Lung (tissue), 12 donors: ENCODE measurements around the gene E2F7. TPM values are rescaled to one million over a fixed set of nuclear protein-coding genes. Genes with fewer than 3 reads are reported as not detected.
"Not testable (repeated sequence)": the region's sequence is repeated elsewhere in the genome, so short reads cannot be mapped to it uniquely, and the experiment has no call there.

Experiments
- ATAC-seq: fragments of 200-7000 bp; cut with Tn5 transposase; one replicate; pipeline ENCODE4 v1.9.1; 2020; ENCODE audit warnings: moderate number of reproducible peaks; ENCODE audit not compliant: insufficient read depth, low FRiP score
- DNase-seq, 3 donors: peaks; one replicate each; pipeline ENCODE4 v3.0.0-alpha.2; 2013 to 2017
- H3K27ac ChIP-seq, 2 donors: one replicate each; pipeline ENCODE4 v1.5.1; 2013; ENCODE audit warnings: mild to moderate bottlenecking in 2 of 2, moderate library complexity in 2 of 2, control low read depth in 1 of 2, inconsistent platforms in 1 of 2, low read depth in 1 of 2, low read length in 1 of 2
- H3K27me3 ChIP-seq, 3 donors: one replicate each; pipeline ENCODE4 v1.5.1; 2013; ENCODE audit warnings: low read length in 2 of 3; ENCODE audit not compliant: control insufficient read depth in 3 of 3, insufficient read depth in 3 of 3
- H3K36me3 ChIP-seq, 4 donors: one replicate each; pipeline ENCODE4 v1.5.1; 2013; ENCODE audit warnings: low read length in 4 of 4, mild to moderate bottlenecking in 1 of 4, moderate library complexity in 1 of 4; ENCODE audit not compliant: control insufficient read depth in 4 of 4, insufficient read depth in 4 of 4
- H3K4me1 ChIP-seq, 5 donors: one replicate each; pipeline ENCODE4 v1.5.1; 2013; ENCODE audit warnings: low read length in 5 of 5, mild to moderate bottlenecking in 2 of 5, moderate library complexity in 1 of 5; ENCODE audit not compliant: control insufficient read depth in 5 of 5, insufficient read depth in 5 of 5
- H3K4me3 ChIP-seq: one replicate; pipeline ENCODE4 v1.5.1; 2013; ENCODE audit warnings: mild to moderate bottlenecking, control low read depth, moderate library complexity
- H3K9ac ChIP-seq, 2 donors: one replicate each; pipeline ENCODE4 v1.5.1; 2013; ENCODE audit warnings: low read length in 2 of 2, control low read depth in 1 of 2; ENCODE audit not compliant: insufficient read depth in 1 of 2
- H3K9me3 ChIP-seq, 4 donors: one replicate each; pipeline ENCODE4 v1.5.1; 2013; ENCODE audit warnings: low read length in 3 of 4, mild to moderate bottlenecking in 1 of 4, moderate library complexity in 1 of 4; ENCODE audit not compliant: control insufficient read depth in 4 of 4, insufficient read depth in 3 of 4
- CTCF ChIP-seq: IDR thresholded peaks from 2 replicates; pipeline ENCODE4 v1.5.1; 2012; ENCODE audit warnings: mild to moderate bottlenecking; ENCODE audit errors: control extremely low read depth, extremely low read depth
- WGBS, 2 donors: extraction: QIAGEN DNeasy Blood & Tissue Kit; methylation state at CpG; one replicate each; pipeline ENCODE4 v1.1.7; 2013; 5-methylcytosine and 5-hydroxymethylcytosine counted together
- polyA plus RNA-seq, 2 donors: library from polyadenylated mRNA; stranded (reverse); fragments of 200-250 nt; gene quantifications; one replicate each; pipeline ENCODE4 v1.2.1, GENCODE V29; 2013
- total RNA-seq, 2 donors: library from RNA; depleted of rRNA in 1 of 2; stranded (reverse); fragments of >200 nt in 1 of 2; gene quantifications; one replicate each; pipeline ENCODE4 v1.2.1, GENCODE V29; 2014 to 2021
- donor health status: control.
- donor health status: control.
- donor health status: Bipolar disorder and iron deficiency.
- donor health status: healthy.
- donor health status: DM: yes; HTN: yes; CAD: no.

Gene E2F7
- total and polyA plus RNA-seq, 4 donors = 0.24 to 2.3 (median 0.54) TPM

GRCh38 chr12:77078231-77078630 is 12.9 kb upstream of the E2F7 start:
- H3K27ac ChIP-seq = no peak overlapping the region
- ATAC-seq = no peak
- no peaks in the 10 kb centered on the region for H3K4me1 ChIP-seq
- H3K36me3 ChIP-seq = no peaks in the 10 kb centered on the region
- DNase-seq = no peak
- TF ChIP-seq CTCF = no peak
- no peaks in the 10 kb centered on the region for H3K27me3 ChIP-seq
- no peak overlapping the region for H3K4me3 ChIP-seq
- H3K9me3 ChIP-seq = peaks cover 0 to 5% (median 1%) of the 10 kb centered on the region in 4 donors
- H3K9ac ChIP-seq = no peak overlapping the region

GRCh38 chr12:77076886-77077285 is 11.5 kb upstream of the E2F7 start:
- H3K4me1 ChIP-seq = no peaks in the 10 kb centered on the region
- no peak for TF ChIP-seq CTCF
- 42 to 43% methylated on average over 1 of the region's 1 CpG for WGBS, 2 donors
- H3K9ac ChIP-seq = no peak overlapping the region
- no peak for ATAC-seq
- no peak overlapping the region for H3K27ac ChIP-seq
- H3K4me3 ChIP-seq = no peak overlapping the region
- H3K27me3 ChIP-seq = no peaks in the 10 kb centered on the region
- peaks cover 0 to 5% (median 1%) of the 10 kb centered on the region in 4 donors for H3K9me3 ChIP-seq
- no peaks in the 10 kb centered on the region for H3K36me3 ChIP-seq
- no peak for DNase-seq

GRCh38 chr12:77073894-77074293 is 8.5 kb upstream of the E2F7 start:
- H3K36me3 ChIP-seq, H3K4me1 ChIP-seq, H3K9ac ChIP-seq, H3K4me3 ChIP-seq, H3K27me3 ChIP-seq, DNase-seq, H3K9me3 ChIP-seq, H3K27ac ChIP-seq, ATAC-seq: not testable (repeated sequence)
- WGBS, 2 donors = 93 to 94% methylated on average over 5 of the region's 5 CpGs

- H3K36me3 ChIP-seq = no peaks in the 10 kb centered on the region
- no peak overlapping the region for H3K4me3 ChIP-seq
- H3K9me3 ChIP-seq = no peaks in the 10 kb centered on the region
- 84 to 86% methylated on average over 3 of the region's 3 CpGs for WGBS, 2 donors
- DNase-seq (no peak), ATAC-seq (no peak)
- TF ChIP-seq CTCF = no peak
- no peak overlapping the region for H3K27ac ChIP-seq
- H3K4me1 ChIP-seq = no peaks in the 10 kb centered on the region
- no peaks in the 10 kb centered on the region for H3K27me3 ChIP-seq
- H3K9ac ChIP-seq = no peak overlapping the region
Observed at GRCh38 chr12:77072833-77073495, 7.6 kb upstream of the E2F7 start.
